ENCODE data around the gene NRCAM.

GRCh38 chr7:108417926-108418325, 38.3 kb downstream of the NRCAM start:
- TF ChIP-seq CTCF (conservative IDR thresholded peaks at IDR 0.05; ENCODE audit: low read depth, low read length) (no peak), EZH2 (IDR thresholded peaks at IDR 0.05; ENCODE audit: borderline replicate concordance, low read depth, low read length, poor library complexity, severe bottlenecking) (no peak)

Data from A673 (cell line).